Heart left ventricle (tissue), 13 donors: ENCODE results near the gene CCDC60.

Experiments
- CTCF ChIP-seq, 12 donors: fragments of 200-600 bp; sonication (generic) in 4 of 12; IDR thresholded peaks; one replicate each; pipeline versions ENCODE4 v1.5.0 to v1.8.0; 2018 to 2022; ENCODE audit warnings: antibody characterized with exemption in 12 of 12, mild to moderate bottlenecking in 5 of 12
- POLR2A ChIP-seq, 2 donors: fragments of 450-650 bp; IDR thresholded peaks; one replicate each; pipeline ENCODE4 v1.6.1; 2017; ENCODE audit warnings: antibody characterized with exemption in 2 of 2, mild to moderate bottlenecking in 2 of 2, moderate library complexity in 2 of 2
- donor health status: ischemic (EF 13 %, LVEDD 7.1; RV severe dilation, severe dysfunction).
- donor health status: DM: no; HTN: yes; CAD: no.
- donor health status: DM: no; HTN: no; CAD: no.
- donor health status: ischemic (EF 25% LVEDD 6.9; RV normal size, moderate dysfunction).
- donor health status: ischemic (EF 25% LVEDD 5.7; RV mildly dilated, moderate dysfunction).
- donor health status: ischemic (EF 35%, LVEDD 5.7; RV mildly dilated, moderate dysfunction).
- donor health status: nonischemic (EF 11% LVEDD 7.7; RV severe dilation, severe dysfunction).
- donor health status: DM: yes; HTN: yes; CAD: no.
- donor health status: PGD.
- donor health status: ischemic (EF 29% LVEDD 5.4; RV normal size, mild dysfunction).
- donor health status: nonischemic (EF 23%, LVEDD 6.1; RV moderate dilation, normal function).

GRCh38 chr12:119578112-119578511 lies 243.6 kb downstream of the CCDC60 start:
- TF ChIP-seq CTCF (IDR thresholded peaks at IDR 0.05) (no peak), POLR2A (IDR thresholded peaks at IDR 0.05) (no peak)
